ENCODE measurements around the gene PLA2G7.
"Not testable (repeated sequence)": the region's sequence is repeated elsewhere in the genome, so short reads cannot be mapped to it uniquely, and the experiment has no call there.

The PLA2G7 gene

GRCh38 chr6:46758960-46759753 lies 24.0 kb upstream of the PLA2G7 start:
- no peaks in the 10 kb centered on the region for H3K4me1 Mint-ChIP-seq
- no peak overlapping the region for H3K4me3 Mint-ChIP-seq
- peaks cover 10% of the 10 kb centered on the region for H3K27me3 Mint-ChIP-seq
- H3K9me3 Mint-ChIP-seq, result no peaks in the 10 kb centered on the region
- no peak overlapping the region for H3K27ac Mint-ChIP-seq
- ATAC-seq, result no peak
- H3K36me3 Mint-ChIP-seq, result no peaks in the 10 kb centered on the region

- H3K36me3 Mint-ChIP-seq, result no peaks in the 10 kb centered on the region
- no peak overlapping the region for H3K27ac Mint-ChIP-seq
- no peaks in the 10 kb centered on the region for H3K9me3 Mint-ChIP-seq
- ATAC-seq, result peak; percentile 52
- no peak overlapping the region for H3K4me3 Mint-ChIP-seq
- no peaks in the 10 kb centered on the region for H3K27me3 Mint-ChIP-seq
- no peaks in the 10 kb centered on the region for H3K4me1 Mint-ChIP-seq
Observed at GRCh38 chr6:46757214-46757596, 22.0 kb upstream of the PLA2G7 start.

GRCh38 chr6:46756469-46757213 lies 21.5 kb upstream of the PLA2G7 start:
- Mint-ChIP-seq H3K36me3 (no peaks in the 10 kb centered on the region), H3K4me1 (no peaks in the 10 kb centered on the region), H3K27me3 (no peaks in the 10 kb centered on the region), H3K9me3 (no peaks in the 10 kb centered on the region), H3K4me3 (no peak overlapping the region), H3K27ac (no peak overlapping the region)
- no peak for ATAC-seq

- H3K4me1 Mint-ChIP-seq, result no peaks in the 10 kb centered on the region
- no peaks in the 10 kb centered on the region for H3K36me3 Mint-ChIP-seq
- no peak for ATAC-seq
- H3K4me3 Mint-ChIP-seq, result no peak overlapping the region
- no peak overlapping the region for H3K27ac Mint-ChIP-seq
- H3K9me3 Mint-ChIP-seq, result no peaks in the 10 kb centered on the region
- H3K27me3 Mint-ChIP-seq, result no peaks in the 10 kb centered on the region
Observed at GRCh38 chr6:46755865-46756264, 20.7 kb upstream of the PLA2G7 start.

DNA sequence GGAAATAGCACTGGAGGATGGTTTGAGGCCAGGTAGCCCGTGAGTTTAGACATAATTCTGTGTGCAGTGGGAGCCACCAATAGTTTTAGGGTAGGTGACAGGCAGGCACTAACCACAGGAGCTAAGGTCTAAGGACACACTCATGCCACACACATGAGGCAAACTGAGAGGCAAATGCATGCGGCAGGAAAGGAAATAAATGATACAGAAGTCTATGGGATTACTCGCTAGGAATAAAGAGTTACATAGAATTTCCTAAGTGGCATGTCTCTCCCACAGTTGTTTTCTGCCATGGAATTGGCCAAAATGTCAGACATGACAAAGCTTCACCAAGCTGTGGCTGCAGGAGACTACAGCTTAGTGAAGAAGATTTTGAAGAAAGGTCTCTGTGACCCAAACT lies 16.5 kb upstream of the PLA2G7 start:
- Mint-ChIP-seq H3K27ac (no peak overlapping the region), H3K36me3 (no peaks in the 10 kb centered on the region)

DNA sequence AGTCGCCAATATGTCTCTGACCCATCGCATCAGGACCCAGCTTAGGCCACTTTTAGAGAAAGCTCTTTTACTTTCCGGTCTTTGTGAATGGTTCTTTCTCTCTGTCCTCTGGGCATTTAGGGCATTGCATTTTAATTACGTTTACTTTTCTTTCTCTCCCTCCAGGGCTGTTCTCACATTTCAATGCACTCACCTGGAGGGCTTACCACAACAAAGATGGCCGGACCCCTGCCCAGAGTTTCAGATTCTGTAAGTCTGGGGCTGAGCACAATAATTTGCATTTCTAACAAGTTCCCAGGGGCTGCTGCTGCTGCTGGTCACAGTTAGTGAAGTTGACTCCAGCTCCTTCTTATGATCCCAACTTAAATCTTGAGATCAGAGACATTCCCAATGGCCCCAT lies 14.6 kb upstream of the PLA2G7 start:
- Mint-ChIP-seq H3K9me3 (peaks cover 4% of the 10 kb centered on the region), H3K36me3 (no peaks in the 10 kb centered on the region), H3K27ac (no peak overlapping the region), H3K4me3 (no peak overlapping the region), H3K27me3 (peaks cover 9% of the 10 kb centered on the region), H3K4me1 (no peaks in the 10 kb centered on the region)
- ATAC-seq, result no peak

More for the DNA sequence above, 16.5 kb upstream of the PLA2G7 start:
- Mint-ChIP-seq H3K4me1 (no peaks in the 10 kb centered on the region), H3K9me3 (no peaks in the 10 kb centered on the region), H3K27me3 (no peaks in the 10 kb centered on the region), H3K4me3 (no peak overlapping the region)
- no peak for ATAC-seq

- no peak for ATAC-seq
- H3K4me3 Mint-ChIP-seq, result no peak overlapping the region
- H3K4me1 Mint-ChIP-seq, result no peaks in the 10 kb centered on the region
- H3K27ac Mint-ChIP-seq, result no peak overlapping the region
- H3K27me3 Mint-ChIP-seq, result peaks cover 9% of the 10 kb centered on the region
- peaks cover 4% of the 10 kb centered on the region for H3K9me3 Mint-ChIP-seq
- H3K36me3 Mint-ChIP-seq, result no peaks in the 10 kb centered on the region
Observed at GRCh38 chr6:46748940-46749503, 13.8 kb upstream of the PLA2G7 start.

DNA sequence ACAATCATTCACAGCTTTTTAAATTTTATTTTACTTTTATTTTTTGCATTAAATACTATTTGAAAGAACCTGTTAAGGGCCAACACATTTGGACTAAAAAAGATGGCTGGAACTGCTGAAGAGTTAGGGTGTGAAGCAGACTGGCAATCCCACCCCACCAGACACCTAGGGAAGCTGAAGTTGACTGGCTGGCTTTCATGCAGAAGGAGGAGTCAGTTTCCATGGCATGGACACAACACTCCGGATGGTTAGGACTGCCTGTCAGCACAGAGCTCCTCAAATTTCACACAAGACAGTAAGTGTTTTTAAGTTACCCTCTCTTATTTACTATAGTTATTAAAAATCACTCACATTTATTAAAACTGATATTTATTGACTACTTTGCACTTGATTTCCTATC lies 11.5 kb upstream of the PLA2G7 start, which contains the start of gene ANKRD66:
TSS of gene ANKRD66 (plus strand) at position 238 of the 400 bp plus-strand sequence. CDS start 5,016 bp downstream, outside the sequence.
- Mint-ChIP-seq H3K4me1 (no peaks in the 10 kb centered on the region), H3K4me3 (no peak within 1 kb of the TSS), H3K27ac (no peak within 1 kb of the TSS), H3K27me3 (peaks cover 9% of the 10 kb centered on the region), H3K9me3 (peaks cover 4% of the 10 kb centered on the region), H3K36me3 (no peaks in the 10 kb centered on the region)
- ATAC-seq, result no peak

DNA sequence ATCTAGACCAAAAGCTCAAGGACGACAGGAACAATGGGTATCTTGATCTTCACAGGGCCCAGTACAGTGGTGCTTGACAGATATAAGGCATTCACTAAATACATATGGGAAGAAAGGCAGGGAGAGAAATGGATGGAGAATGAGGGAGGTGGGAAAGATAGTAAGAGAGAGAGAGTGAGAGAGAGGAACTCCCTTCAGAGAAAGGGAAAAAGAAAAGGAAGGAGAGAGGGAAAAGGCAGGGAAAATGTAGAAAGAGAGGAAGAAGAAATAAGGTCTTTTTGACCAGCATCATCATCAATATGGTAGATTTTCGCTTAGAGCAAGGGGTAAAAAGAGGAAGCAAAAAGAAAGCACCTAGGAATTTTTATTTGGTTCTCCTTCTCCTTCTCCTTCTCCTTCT lies 10.8 kb upstream of the PLA2G7 start:
- H3K4me3 Mint-ChIP-seq, result no peak overlapping the region
- no peaks in the 10 kb centered on the region for H3K4me1 Mint-ChIP-seq
- ATAC-seq, result no peak
- H3K27me3 Mint-ChIP-seq, result peaks cover 9% of the 10 kb centered on the region
- peaks cover 4% of the 10 kb centered on the region for H3K9me3 Mint-ChIP-seq
- no peak overlapping the region for H3K27ac Mint-ChIP-seq
- H3K36me3 Mint-ChIP-seq, result no peaks in the 10 kb centered on the region

- not testable (repeated sequence) for H3K36me3 Mint-ChIP-seq
Observed at GRCh38 chr6:46744159-46744725, 9.1 kb upstream of the PLA2G7 start.

DNA sequence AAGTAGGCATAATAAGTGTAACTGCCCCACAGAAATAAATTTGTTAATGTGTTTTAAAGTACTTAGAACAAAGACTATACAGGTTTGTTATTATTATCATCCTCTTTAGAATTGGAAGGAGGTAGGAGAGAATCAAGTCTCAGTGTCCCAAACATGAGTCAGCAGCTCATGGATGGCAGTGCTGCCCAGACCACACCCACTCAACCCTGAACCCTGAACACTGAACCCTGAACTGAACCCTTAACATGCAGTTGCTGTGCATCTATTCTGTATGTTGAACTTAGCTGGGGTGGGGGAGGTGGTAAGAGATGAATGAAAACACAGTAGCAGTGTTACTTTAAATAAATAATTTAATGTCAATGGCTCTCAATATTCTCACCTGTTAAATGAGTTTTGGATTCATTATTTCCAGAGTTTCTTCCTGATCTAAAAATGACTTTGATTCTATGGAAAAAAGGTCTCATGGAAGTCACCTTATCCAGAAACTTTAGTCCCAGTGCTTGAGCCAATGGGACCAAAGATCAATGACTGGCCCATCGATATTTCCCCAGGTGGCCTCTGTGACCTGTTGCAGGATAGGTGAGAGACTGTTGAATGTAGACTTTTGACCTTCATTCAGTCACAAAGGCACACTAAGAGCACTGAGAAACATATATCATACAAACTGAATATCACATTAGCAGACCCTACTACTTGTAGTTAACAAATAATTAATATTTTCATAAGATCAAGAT lies 8.4 kb upstream of the PLA2G7 start:
- H3K36me3 Mint-ChIP-seq, result no peaks in the 10 kb centered on the region
- ATAC-seq, result no peak
- H3K27me3 Mint-ChIP-seq, result peaks cover 9% of the 10 kb centered on the region
- no peak overlapping the region for H3K4me3 Mint-ChIP-seq
- no peaks in the 10 kb centered on the region for H3K4me1 Mint-ChIP-seq
- H3K9me3 Mint-ChIP-seq, result peaks cover 4% of the 10 kb centered on the region
- no peak overlapping the region for H3K27ac Mint-ChIP-seq

More at GRCh38 chr6:46744159-46744725, 9.1 kb upstream of the PLA2G7 start:
- not testable (repeated sequence) for H3K4me3 Mint-ChIP-seq, H3K27ac Mint-ChIP-seq, H3K9me3 Mint-ChIP-seq, H3K27me3 Mint-ChIP-seq, H3K4me1 Mint-ChIP-seq, ATAC-seq

- H3K27ac Mint-ChIP-seq, result no peak overlapping the region
- no peaks in the 10 kb centered on the region for H3K4me1 Mint-ChIP-seq
Observed at GRCh38 chr6:46741910-46742309, 6.7 kb upstream of the PLA2G7 start.

GRCh38 chr6:46741482-46741881 lies 6.3 kb upstream of the PLA2G7 start:
- no peaks in the 10 kb centered on the region for H3K4me1 Mint-ChIP-seq
- H3K36me3 Mint-ChIP-seq, result no peaks in the 10 kb centered on the region
- peaks cover 26% of the 10 kb centered on the region for H3K27me3 Mint-ChIP-seq
- peaks cover 4% of the 10 kb centered on the region for H3K9me3 Mint-ChIP-seq
- no peak for ATAC-seq
- H3K4me3 Mint-ChIP-seq, result no peak overlapping the region
- H3K27ac Mint-ChIP-seq, result no peak overlapping the region

More at GRCh38 chr6:46741910-46742309, 6.7 kb upstream of the PLA2G7 start:
- no peak overlapping the region for H3K4me3 Mint-ChIP-seq
- ATAC-seq, result no peak
- H3K27me3 Mint-ChIP-seq, result peaks cover 24% of the 10 kb centered on the region
- H3K36me3 Mint-ChIP-seq, result no peaks in the 10 kb centered on the region
- peaks cover 4% of the 10 kb centered on the region for H3K9me3 Mint-ChIP-seq

GRCh38 chr6:46736906-46737305 lies 1.7 kb upstream of the PLA2G7 start:
- Mint-ChIP-seq H3K4me3 (no peak overlapping the region), H3K9me3 (no peaks in the 10 kb centered on the region), H3K36me3 (no peaks in the 10 kb centered on the region), H3K27ac (no peak overlapping the region), H3K27me3 (peaks cover 48% of the 10 kb centered on the region), H3K4me1 (peaks cover 10% of the 10 kb centered on the region)
- ATAC-seq, result no peak

DNA sequence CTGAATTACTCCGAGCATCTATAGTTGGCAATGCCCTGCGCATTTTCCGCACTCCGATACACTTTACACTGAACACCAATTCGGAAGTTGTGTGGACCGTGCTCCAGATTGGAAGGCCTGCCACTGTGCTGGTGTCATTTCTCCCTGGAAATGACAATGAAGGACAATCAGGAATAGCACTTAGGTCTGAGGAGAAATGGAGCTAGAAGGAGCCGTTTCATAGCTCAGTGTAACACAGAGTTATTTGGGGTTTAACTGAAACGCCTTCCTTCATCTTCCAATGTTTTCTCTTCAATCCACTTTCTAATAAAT lies 501 bp upstream of the PLA2G7 start:
- H3K4me3 Mint-ChIP-seq, result peak overlapping the region; percentile 0
- H3K27me3 Mint-ChIP-seq, result peaks cover 53% of the 10 kb centered on the region
- H3K9me3 Mint-ChIP-seq, result no peaks in the 10 kb centered on the region
- H3K4me1 Mint-ChIP-seq, result peaks cover 10% of the 10 kb centered on the region
- no peak for ATAC-seq
- H3K27ac Mint-ChIP-seq, result no peak overlapping the region
- H3K36me3 Mint-ChIP-seq, result no peaks in the 10 kb centered on the region
